GM21528 (cell line): Measurements from ENCODE around the gene GBA2.

Source experiments
- ATAC-seq: cut with Tn5 transposase; IDR thresholded peaks from one replicate; pipeline ENCODE4 v1.9.1; 2021; ENCODE audit warnings: mild to moderate bottlenecking, moderate library complexity; ENCODE audit not compliant: unreplicated experiment, low FRiP score

Gene GBA2

GRCh38 chr9:35741740-35742139, 7.3 kb downstream of the GBA2 start:
- no peak for ATAC-seq

GRCh38 chr9:35740243-35740642, 8.8 kb downstream of the GBA2 start:
- ATAC-seq: no peak

- no peak for ATAC-seq
Measured at GRCh38 chr9:35738924-35739323, 10.1 kb downstream of the GBA2 start.

GRCh38 chr9:35738186-35738585, 10.8 kb downstream of the GBA2 start:
- ATAC-seq: no peak

GRCh38 chr9:35737143-35737542, 11.9 kb downstream of the GBA2 start:
- ATAC-seq: no peak

- ATAC-seq: no peak
Measured at GRCh38 chr9:35736201-35736633, 12.8 kb downstream of the GBA2 start.

- no peak for ATAC-seq
Measured at GRCh38 chr9:35734096-35734495, 14.9 kb downstream of the GBA2 start.

GRCh38 chr9:35732800-35733541, 16.1 kb downstream of the GBA2 start:
- ATAC-seq: peak; percentile 7

GRCh38 chr9:35732185-35732799, 16.7 kb downstream of the GBA2 start, which contains the start of the genes CREB3 and TLN1:
CREB3 (plus strand) TSS chr9:35732666; CDS start chr9:35732773, 107 bp downstream.
TLN1 (minus strand) TSS chr9:35732195; CDS start chr9:35725694, 6,501 bp downstream.
- ATAC-seq: peak; percentile 83

GRCh38 chr9:35731415-35732184, 17.4 kb downstream of the GBA2 start:
- ATAC-seq: no peak

GRCh38 chr9:35730486-35730854, 18.6 kb downstream of the GBA2 start:
- no peak for ATAC-seq

GRCh38 chr9:35729700-35730485, 19.1 kb downstream of the GBA2 start:
- no peak for ATAC-seq

GRCh38 chr9:35729101-35729500, 19.9 kb downstream of the GBA2 start:
- ATAC-seq: no peak

- no peak for ATAC-seq
Measured at GRCh38 chr9:35728041-35728971, 20.7 kb downstream of the GBA2 start.

GRCh38 chr9:35727676-35728040, 21.4 kb downstream of the GBA2 start:
- no peak for ATAC-seq

GRCh38 chr9:35726931-35727330, 22.1 kb downstream of the GBA2 start:
- ATAC-seq: no peak

- no peak for ATAC-seq
Measured at GRCh38 chr9:35725362-35725761, 23.7 kb downstream of the GBA2 start.

GRCh38 chr9:35723908-35724307, 25.1 kb downstream of the GBA2 start:
- ATAC-seq: no peak

GRCh38 chr9:35723426-35723825, 25.6 kb downstream of the GBA2 start:
- ATAC-seq: no peak

GRCh38 chr9:35719546-35719945, 29.5 kb downstream of the GBA2 start:
- no peak for ATAC-seq
